ENCODE results near the gene MTMR11. TPM values are rescaled to one million over a fixed set of nuclear protein-coding genes. Genes with fewer than 3 reads are reported as not detected.

Gene MTMR11
- total RNA-seq, 1 experiment from 2014 or later, result 6.5 TPM

GRCh38 chr1:149927563-149928400 is 8.9 kb downstream of the MTMR11 start, which contains the start of gene SF3B4:
TSS of gene SF3B4 (minus strand) at chr1:149927803. CDS start at chr1:149927759, 44 bp downstream.
- CTCF ChIA-PET, result no interaction called here

GRCh38 chr1:149927056-149927562 is 9.6 kb downstream of the MTMR11 start:
- intact Hi-C loops (cut with micrococcal nuclease; ENCODE audit: unreplicated experiment), result no loop called here
- Histone ChIP-seq H3K9me3 (ENCODE audit: low read depth, low read length, poor library complexity, severe bottlenecking) (no peaks in the 10 kb centered on the region), H3K27ac (ENCODE audit: low read depth, low read length, poor library complexity, severe bottlenecking) (peak overlapping the region; percentile 95), H3K36me3 (ENCODE audit: insufficient read depth, low read length, poor library complexity, severe bottlenecking) (peaks cover 46% of the 10 kb centered on the region), H3K4me1 (ENCODE audit: insufficient read depth, low read length, poor library complexity, severe bottlenecking) (peaks cover 22% of the 10 kb centered on the region), H3K4me3 (ENCODE audit: low read depth, low read length, poor library complexity, severe bottlenecking) (peak overlapping the region; percentile 95), H3K27me3 (replicated peaks; ENCODE audit: insufficient read depth, low read depth, low read length, poor library complexity) (no peaks in the 10 kb centered on the region)
- ChIA-PET POLR2A (ENCODE audit: low non-redundant PET) (no interaction called here), CTCF (no interaction called here)
- TF ChIP-seq EZH2 (IDR thresholded peaks at IDR 0.05; ENCODE audit: borderline replicate concordance, low read depth, low read length, poor library complexity, severe bottlenecking) (no peak), CTCF (conservative IDR thresholded peaks at IDR 0.05; ENCODE audit: low read depth, low read length) (no peak)
- no peak for DNase-seq (ENCODE audit: low spot score)
- BruUV-seq (replicated peaks), result no TSS peak

More at GRCh38 chr1:149927563-149928400, 8.9 kb downstream of the MTMR11 start, which contains the start of gene SF3B4:
- H3K36me3 ChIP-seq (ENCODE audit: insufficient read depth, low read length, poor library complexity, severe bottlenecking), result peaks cover 42% of the 10 kb centered on the region
- POLR2A ChIA-PET (ENCODE audit: low non-redundant PET), result interaction anchor here (0.5 kb wide), 1 partner anchor 123 kb away, joined by 3 read pairs; no protein-coding TSS in a partner anchor
- H3K27ac ChIP-seq (ENCODE audit: low read depth, low read length, poor library complexity, severe bottlenecking), result peak within 1 kb of the TSS; percentile 95
- DNase-seq (ENCODE audit: low spot score), result peak; percentile 97
- intact Hi-C loops (cut with micrococcal nuclease; ENCODE audit: unreplicated experiment), result no loop called here
- BruUV-seq (replicated peaks), result TSS peak; percentile 97
- no peaks in the 10 kb centered on the region for H3K27me3 ChIP-seq (replicated peaks; ENCODE audit: insufficient read depth, low read depth, low read length, poor library complexity)
- peak within 1 kb of the TSS; percentile 95 for H3K4me3 ChIP-seq (ENCODE audit: low read depth, low read length, poor library complexity, severe bottlenecking)
- TF ChIP-seq CTCF (conservative IDR thresholded peaks at IDR 0.05; ENCODE audit: low read depth, low read length), result no peak
- no peak for TF ChIP-seq EZH2 (IDR thresholded peaks at IDR 0.05; ENCODE audit: borderline replicate concordance, low read depth, low read length, poor library complexity, severe bottlenecking)
- H3K4me1 ChIP-seq (ENCODE audit: insufficient read depth, low read length, poor library complexity, severe bottlenecking), result peaks cover 22% of the 10 kb centered on the region
- H3K9me3 ChIP-seq (ENCODE audit: low read depth, low read length, poor library complexity, severe bottlenecking), result no peaks in the 10 kb centered on the region

- Histone ChIP-seq H3K4me3 (ENCODE audit: low read depth, low read length, poor library complexity, severe bottlenecking) (peak overlapping the region; percentile 95), H3K4me1 (ENCODE audit: insufficient read depth, low read length, poor library complexity, severe bottlenecking) (peaks cover 22% of the 10 kb centered on the region), H3K9me3 (ENCODE audit: low read depth, low read length, poor library complexity, severe bottlenecking) (no peaks in the 10 kb centered on the region), H3K27me3 (replicated peaks; ENCODE audit: insufficient read depth, low read depth, low read length, poor library complexity) (no peaks in the 10 kb centered on the region), H3K27ac (ENCODE audit: low read depth, low read length, poor library complexity, severe bottlenecking) (no peak overlapping the region), H3K36me3 (ENCODE audit: insufficient read depth, low read length, poor library complexity, severe bottlenecking) (peaks cover 46% of the 10 kb centered on the region)
- ChIA-PET POLR2A (ENCODE audit: low non-redundant PET) (no interaction called here), CTCF (no interaction called here)
- no peak for DNase-seq (ENCODE audit: low spot score)
- intact Hi-C loops (cut with micrococcal nuclease; ENCODE audit: unreplicated experiment), result no loop called here
- TSS peak; percentile 64 for BruUV-seq (replicated peaks)
- no peak for TF ChIP-seq CTCF (conservative IDR thresholded peaks at IDR 0.05; ENCODE audit: low read depth, low read length)
- no peak for TF ChIP-seq EZH2 (IDR thresholded peaks at IDR 0.05; ENCODE audit: borderline replicate concordance, low read depth, low read length, poor library complexity, severe bottlenecking)
Measured at GRCh38 chr1:149926296-149926695, 10.4 kb downstream of the MTMR11 start.
